ENCODE results near the gene WBP1L.

GRCh38 chr10:102769375-102770107 is 25.8 kb downstream of the WBP1L start:
- TF ChIP-seq YY1 (IDR thresholded peaks at IDR 0.05; ENCODE audit: insufficient read depth, insufficient read length) (no peak), ZNF274 (IDR thresholded peaks at IDR 0.05; ENCODE audit: low read depth, low read length) (no peak), SUZ12 (IDR thresholded peaks at IDR 0.05; ENCODE audit: extremely low read depth, insufficient read depth, insufficient read length) (no peak)

Data from NT2/D1 (cell line).